ENCODE measurements around the gene CARD14.

CARD14 gene

GRCh38 chr17:80164185-80164584 lies 5.6 kb upstream of the CARD14 start:
- no peak overlapping the region for H3K4me3 ChIP-seq (ENCODE audit: low read length)
- no peak for TF ChIP-seq ZNF274 (IDR thresholded peaks at IDR 0.05; ENCODE audit: low read depth, low read length)

GRCh38 chr17:80166446-80166845 lies 3.4 kb upstream of the CARD14 start:
- TF ChIP-seq ZNF274 (IDR thresholded peaks at IDR 0.05; ENCODE audit: low read depth, low read length), result no peak
- no peak overlapping the region for H3K4me3 ChIP-seq (ENCODE audit: low read length)

- no peak for TF ChIP-seq ZNF274 (IDR thresholded peaks at IDR 0.05; ENCODE audit: low read depth, low read length)
These were observed 1.5 kb upstream of the CARD14 start for GRCh38 chr17:80168371-80168770.

GRCh38 chr17:80169107-80169506 lies 723 bp upstream of the CARD14 start:
- H3K4me3 ChIP-seq (ENCODE audit: low read length), result no peak overlapping the region
- no peak for TF ChIP-seq ZNF274 (IDR thresholded peaks at IDR 0.05; ENCODE audit: low read depth, low read length)

More at GRCh38 chr17:80168371-80168770, 1.5 kb upstream of the CARD14 start:
- no peak overlapping the region for H3K4me3 ChIP-seq (ENCODE audit: low read length)

GRCh38 chr17:80171681-80172080 lies 1.9 kb downstream of the CARD14 start:
- no peak for TF ChIP-seq ZNF274 (IDR thresholded peaks at IDR 0.05; ENCODE audit: low read depth, low read length)

GRCh38 chr17:80173126-80173525 lies 3.3 kb downstream of the CARD14 start:
- no peak overlapping the region for H3K4me3 ChIP-seq (ENCODE audit: low read length)
- TF ChIP-seq ZNF274 (IDR thresholded peaks at IDR 0.05; ENCODE audit: low read depth, low read length), result no peak

More at GRCh38 chr17:80171681-80172080, 1.9 kb downstream of the CARD14 start:
- H3K4me3 ChIP-seq (ENCODE audit: low read length), result no peak overlapping the region

- no peak for TF ChIP-seq ZNF274 (IDR thresholded peaks at IDR 0.05; ENCODE audit: low read depth, low read length)
- no peak overlapping the region for H3K4me3 ChIP-seq (ENCODE audit: low read length)
These were observed 4.1 kb downstream of the CARD14 start for GRCh38 chr17:80173916-80174315.

- no peak overlapping the region for H3K4me3 ChIP-seq (ENCODE audit: low read length)
- TF ChIP-seq ZNF274 (IDR thresholded peaks at IDR 0.05; ENCODE audit: low read depth, low read length), result no peak
These were observed 6.9 kb downstream of the CARD14 start for GRCh38 chr17:80176757-80177156.

- TF ChIP-seq ZNF274 (IDR thresholded peaks at IDR 0.05; ENCODE audit: low read depth, low read length), result no peak
- H3K4me3 ChIP-seq (ENCODE audit: low read length), result no peak overlapping the region
These were observed 8.3 kb downstream of the CARD14 start for GRCh38 chr17:80177986-80178595.

GRCh38 chr17:80180192-80180591 lies 10.4 kb downstream of the CARD14 start:
- no peak for TF ChIP-seq ZNF274 (IDR thresholded peaks at IDR 0.05; ENCODE audit: low read depth, low read length)
- H3K4me3 ChIP-seq (ENCODE audit: low read length), result no peak overlapping the region

GRCh38 chr17:80181431-80181830 lies 11.6 kb downstream of the CARD14 start:
- TF ChIP-seq ZNF274 (IDR thresholded peaks at IDR 0.05; ENCODE audit: low read depth, low read length), result no peak
- H3K4me3 ChIP-seq (ENCODE audit: low read length), result no peak overlapping the region

GRCh38 chr17:80182118-80182844 lies 12.5 kb downstream of the CARD14 start:
- no peak overlapping the region for H3K4me3 ChIP-seq (ENCODE audit: low read length)
- TF ChIP-seq ZNF274 (IDR thresholded peaks at IDR 0.05; ENCODE audit: low read depth, low read length), result no peak

- no peak for TF ChIP-seq ZNF274 (IDR thresholded peaks at IDR 0.05; ENCODE audit: low read depth, low read length)
- H3K4me3 ChIP-seq (ENCODE audit: low read length), result no peak overlapping the region
These were observed 13.0 kb downstream of the CARD14 start for GRCh38 chr17:80182845-80183223.

- TF ChIP-seq ZNF274 (IDR thresholded peaks at IDR 0.05; ENCODE audit: low read depth, low read length), result no peak
- H3K4me3 ChIP-seq (ENCODE audit: low read length), result no peak overlapping the region
These were observed 14.0 kb downstream of the CARD14 start for GRCh38 chr17:80183581-80184422.

- TF ChIP-seq ZNF274 (IDR thresholded peaks at IDR 0.05; ENCODE audit: low read depth, low read length), result no peak
- no peak overlapping the region for H3K4me3 ChIP-seq (ENCODE audit: low read length)
These were observed 14.5 kb downstream of the CARD14 start for GRCh38 chr17:80184423-80184714.

Data from GM08714 (cell line).